Mononuclear cell (primary cell): ENCODE measurements around the gene DVL1. TPM values are rescaled to one million over a fixed set of nuclear protein-coding genes. Genes with fewer than 3 reads are reported as not detected.

Experiments
- H3K27me3 ChIP-seq: 2 replicates; pipeline ENCODE4 v1.6.0; 2011; ENCODE audit warnings: low read length, control low read depth; ENCODE audit not compliant: insufficient read depth
- H3K4me1 ChIP-seq: 2 replicates; pipeline ENCODE4 v1.5.1; 2011; ENCODE audit warnings: mild to moderate bottlenecking, low read length, control low read depth; ENCODE audit not compliant: insufficient read depth
- H3K4me3 ChIP-seq: 2 replicates; pipeline ENCODE4 v1.5.1; 2011; ENCODE audit warnings: mild to moderate bottlenecking, low read length, moderate library complexity
- H3K9me3 ChIP-seq: 2 replicates; pipeline ENCODE4 v1.5.1; 2011; ENCODE audit warnings: low read depth, mild to moderate bottlenecking, control low read depth, low read length
- total RNA-seq: library from RNA; depleted of rRNA; stranded (reverse); fragments of >200 nt; gene quantifications from one replicate; pipeline ENCODE4 v1.2.3, GENCODE V29; 2012

Gene DVL1
- total RNA-seq, 1 donor: 17.9 TPM

- Histone ChIP-seq H3K27me3 (no peaks in the 10 kb centered on the region), H3K4me1 (no peaks in the 10 kb centered on the region), H3K9me3 (no peaks in the 10 kb centered on the region), H3K4me3 (no peak overlapping the region)
Observed at GRCh38 chr1:1342061-1342562, 7.1 kb downstream of the DVL1 start.

GRCh38 chr1:1341549-1342021, 7.6 kb downstream of the DVL1 start:
- Histone ChIP-seq H3K4me3 (no peak overlapping the region), H3K4me1 (no peaks in the 10 kb centered on the region), H3K9me3 (no peaks in the 10 kb centered on the region), H3K27me3 (no peaks in the 10 kb centered on the region)

- Histone ChIP-seq H3K9me3 (no peaks in the 10 kb centered on the region), H3K4me3 (no peak overlapping the region), H3K27me3 (no peaks in the 10 kb centered on the region), H3K4me1 (no peaks in the 10 kb centered on the region)
Observed at GRCh38 chr1:1340791-1341548, 8.2 kb downstream of the DVL1 start.

GRCh38 chr1:1340185-1340584, 9.0 kb downstream of the DVL1 start:
- Histone ChIP-seq H3K27me3 (no peaks in the 10 kb centered on the region), H3K4me3 (no peak overlapping the region), H3K9me3 (no peaks in the 10 kb centered on the region), H3K4me1 (no peaks in the 10 kb centered on the region)

GRCh38 chr1:1338278-1338677, 10.9 kb downstream of the DVL1 start:
- Histone ChIP-seq H3K4me1 (no peaks in the 10 kb centered on the region), H3K4me3 (no peak overlapping the region), H3K27me3 (no peaks in the 10 kb centered on the region), H3K9me3 (no peaks in the 10 kb centered on the region)

GRCh38 chr1:1337793-1338147, 11.4 kb downstream of the DVL1 start:
- Histone ChIP-seq H3K9me3 (no peaks in the 10 kb centered on the region), H3K27me3 (no peaks in the 10 kb centered on the region), H3K4me1 (no peaks in the 10 kb centered on the region), H3K4me3 (no peak overlapping the region)

- H3K4me1 ChIP-seq: no peaks in the 10 kb centered on the region
- H3K27me3 ChIP-seq: no peaks in the 10 kb centered on the region
- H3K4me3 ChIP-seq: no peak overlapping the region
- H3K9me3 ChIP-seq: no peaks in the 10 kb centered on the region
Observed at GRCh38 chr1:1336931-1337792, 12.1 kb downstream of the DVL1 start.

GRCh38 chr1:1336446-1336845, 12.8 kb downstream of the DVL1 start:
- Histone ChIP-seq H3K9me3 (no peaks in the 10 kb centered on the region), H3K4me1 (no peaks in the 10 kb centered on the region), H3K27me3 (no peaks in the 10 kb centered on the region), H3K4me3 (no peak overlapping the region)

GRCh38 chr1:1335792-1336248, 13.4 kb downstream of the DVL1 start:
- Histone ChIP-seq H3K27me3 (no peaks in the 10 kb centered on the region), H3K4me1 (no peaks in the 10 kb centered on the region), H3K4me3 (no peak overlapping the region), H3K9me3 (no peaks in the 10 kb centered on the region)

DNA sequence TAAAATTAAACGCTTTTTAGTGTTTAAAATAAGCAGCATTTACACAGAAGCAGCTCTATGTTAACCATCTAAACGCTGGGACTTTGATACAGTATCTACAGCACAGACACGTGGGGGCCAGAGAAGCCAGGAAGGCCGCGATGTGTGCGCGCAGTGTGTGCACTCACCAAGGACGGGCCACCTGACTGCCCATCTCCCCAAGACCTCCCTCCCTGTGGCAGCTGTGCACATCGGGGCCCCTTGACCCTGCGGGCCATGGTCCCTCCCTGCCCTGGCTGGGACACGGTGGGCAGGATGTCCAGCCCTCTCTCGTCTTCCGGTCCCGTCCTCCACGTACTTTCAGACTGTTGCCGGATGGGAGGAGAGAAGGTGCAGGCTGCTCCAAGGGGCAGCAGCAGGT, 13.9 kb downstream of the DVL1 start:
- H3K9me3 ChIP-seq: no peaks in the 10 kb centered on the region
- no peak overlapping the region for H3K4me3 ChIP-seq
- no peaks in the 10 kb centered on the region for H3K27me3 ChIP-seq
- no peaks in the 10 kb centered on the region for H3K4me1 ChIP-seq

DNA sequence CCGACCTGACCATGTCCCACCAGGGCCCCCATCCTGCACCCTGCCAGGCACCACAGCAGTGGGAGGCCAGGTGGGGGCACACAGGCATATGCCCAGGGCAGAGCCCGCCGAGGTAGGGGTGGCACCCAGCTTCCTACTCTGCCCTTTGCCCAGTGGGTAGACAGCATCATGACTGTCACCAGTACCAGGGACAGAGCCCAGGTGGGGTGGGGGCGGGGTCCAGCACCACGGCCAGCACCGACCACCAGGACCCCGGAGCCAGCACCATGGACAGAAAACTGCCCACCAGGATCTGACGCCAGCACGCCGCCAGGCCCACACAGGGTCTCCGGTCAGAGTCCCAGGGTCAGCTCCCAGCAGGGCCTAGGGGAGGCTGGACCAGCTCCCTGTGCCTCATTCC, 14.4 kb downstream of the DVL1 start:
- Histone ChIP-seq H3K27me3 (no peaks in the 10 kb centered on the region), H3K4me1 (no peaks in the 10 kb centered on the region), H3K4me3 (no peak overlapping the region), H3K9me3 (no peaks in the 10 kb centered on the region)

- Histone ChIP-seq H3K4me1 (no peaks in the 10 kb centered on the region), H3K27me3 (no peaks in the 10 kb centered on the region), H3K4me3 (no peak overlapping the region), H3K9me3 (no peaks in the 10 kb centered on the region)
Observed at GRCh38 chr1:1333551-1334241, 15.5 kb downstream of the DVL1 start.

GRCh38 chr1:1332774-1333480, 16.3 kb downstream of the DVL1 start:
- Histone ChIP-seq H3K9me3 (no peaks in the 10 kb centered on the region), H3K4me1 (no peaks in the 10 kb centered on the region), H3K27me3 (no peaks in the 10 kb centered on the region), H3K4me3 (no peak overlapping the region)

DNA sequence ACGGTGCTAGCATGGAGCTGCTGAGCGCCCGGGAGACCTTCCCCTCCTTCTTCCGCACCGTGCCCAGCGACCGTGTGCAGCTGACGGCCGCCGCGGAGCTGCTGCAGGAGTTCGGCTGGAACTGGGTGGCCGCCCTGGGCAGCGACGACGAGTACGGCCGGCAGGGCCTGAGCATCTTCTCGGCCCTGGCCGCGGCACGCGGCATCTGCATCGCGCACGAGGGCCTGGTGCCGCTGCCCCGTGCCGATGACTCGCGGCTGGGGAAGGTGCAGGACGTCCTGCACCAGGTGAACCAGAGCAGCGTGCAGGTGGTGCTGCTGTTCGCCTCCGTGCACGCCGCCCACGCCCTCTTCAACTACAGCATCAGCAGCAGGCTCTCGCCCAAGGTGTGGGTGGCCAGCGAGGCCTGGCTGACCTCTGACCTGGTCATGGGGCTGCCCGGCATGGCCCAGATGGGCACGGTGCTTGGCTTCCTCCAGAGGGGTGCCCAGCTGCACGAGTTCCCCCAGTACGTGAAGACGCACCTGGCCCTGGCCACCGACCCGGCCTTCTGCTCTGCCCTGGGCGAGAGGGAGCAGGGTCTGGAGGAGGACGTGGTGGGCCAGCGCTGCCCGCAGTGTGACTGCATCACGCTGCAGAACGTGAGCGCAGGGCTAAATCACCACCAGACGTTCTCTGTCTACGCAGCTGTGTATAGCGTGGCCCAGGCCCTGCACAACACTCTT, 17.0 kb downstream of the DVL1 start:
- Histone ChIP-seq H3K4me1 (no peaks in the 10 kb centered on the region), H3K4me3 (no peak overlapping the region), H3K27me3 (no peaks in the 10 kb centered on the region), H3K9me3 (no peaks in the 10 kb centered on the region)
